Fibroblast of lung (primary cell): ENCODE results near the gene CLN6.

Experiments used
- EZH2 ChIP-seq: IDR thresholded peaks from 2 replicates; pipeline ENCODE4 v1.5.1; 2012; ENCODE audit warnings: low read length, control low read depth, mild to moderate bottlenecking; ENCODE audit errors: missing control alignments
- TF ChIP-seq, protein P1 (sequence below), 2 donors: IDR thresholded peaks in 1 of 2; conservative IDR thresholded peaks in 1 of 2; 1 replicate in 1 of 2; 2 replicates in 1 of 2; pipeline ENCODE4 v1.5.1; 2011 to 2012; ENCODE audit warnings: low read length in 2 of 2, control low read depth in 1 of 2, inconsistent platforms in 1 of 2, low read depth in 1 of 2, mild to moderate bottlenecking in 1 of 2

- TF ChIP-seq EZH2, result no peak
- TF ChIP-seq, protein P1, sequence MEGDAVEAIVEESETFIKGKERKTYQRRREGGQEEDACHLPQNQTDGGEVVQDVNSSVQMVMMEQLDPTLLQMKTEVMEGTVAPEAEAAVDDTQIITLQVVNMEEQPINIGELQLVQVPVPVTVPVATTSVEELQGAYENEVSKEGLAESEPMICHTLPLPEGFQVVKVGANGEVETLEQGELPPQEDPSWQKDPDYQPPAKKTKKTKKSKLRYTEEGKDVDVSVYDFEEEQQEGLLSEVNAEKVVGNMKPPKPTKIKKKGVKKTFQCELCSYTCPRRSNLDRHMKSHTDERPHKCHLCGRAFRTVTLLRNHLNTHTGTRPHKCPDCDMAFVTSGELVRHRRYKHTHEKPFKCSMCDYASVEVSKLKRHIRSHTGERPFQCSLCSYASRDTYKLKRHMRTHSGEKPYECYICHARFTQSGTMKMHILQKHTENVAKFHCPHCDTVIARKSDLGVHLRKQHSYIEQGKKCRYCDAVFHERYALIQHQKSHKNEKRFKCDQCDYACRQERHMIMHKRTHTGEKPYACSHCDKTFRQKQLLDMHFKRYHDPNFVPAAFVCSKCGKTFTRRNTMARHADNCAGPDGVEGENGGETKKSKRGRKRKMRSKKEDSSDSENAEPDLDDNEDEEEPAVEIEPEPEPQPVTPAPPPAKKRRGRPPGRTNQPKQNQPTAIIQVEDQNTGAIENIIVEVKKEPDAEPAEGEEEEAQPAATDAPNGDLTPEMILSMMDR (conservative IDR thresholded peaks at IDR 0.05 in 1 of 2, IDR thresholded peaks at IDR 0.05 in 1 of 2; ENCODE audit: low read depth in 1 of 2, low read length in 2 of 2), result no peak
Observed at GRCh38 chr15:68204776-68205557, 24.6 kb downstream of the CLN6 start, which contains the start of gene CALML4.
